GM21367 (cell line): ENCODE results near the gene RAD51B.

Experiments used
- ATAC-seq: cut with Tn5 transposase; IDR thresholded peaks from one replicate; pipeline ENCODE4 v1.9.1; 2021; ENCODE audit not compliant: unreplicated experiment

The RAD51B gene

GRCh38 chr14:68141281-68142088 is 321.9 kb downstream of the RAD51B start:
- no peak for ATAC-seq

- no peak for ATAC-seq
Observed at GRCh38 chr14:68143341-68143841, 323.8 kb downstream of the RAD51B start.

GRCh38 chr14:68144051-68144681 is 324.6 kb downstream of the RAD51B start:
- no peak for ATAC-seq

GRCh38 chr14:68145036-68145435 is 325.5 kb downstream of the RAD51B start:
- no peak for ATAC-seq

GRCh38 chr14:68145539-68145938 is 326.0 kb downstream of the RAD51B start:
- no peak for ATAC-seq

GRCh38 chr14:68146818-68147217 is 327.2 kb downstream of the RAD51B start:
- ATAC-seq = no peak

- no peak for ATAC-seq
Observed at GRCh38 chr14:68147303-68147702, 327.7 kb downstream of the RAD51B start.

- no peak for ATAC-seq
Observed at GRCh38 chr14:68148276-68148675, 328.7 kb downstream of the RAD51B start.

GRCh38 chr14:68148763-68149162 is 329.2 kb downstream of the RAD51B start:
- no peak for ATAC-seq

- ATAC-seq = no peak
Observed at GRCh38 chr14:68153275-68153674, 333.7 kb downstream of the RAD51B start.

- no peak for ATAC-seq
Observed at GRCh38 chr14:68154275-68154674, 334.7 kb downstream of the RAD51B start.

GRCh38 chr14:68157971-68158371 is 338.4 kb downstream of the RAD51B start:
- no peak for ATAC-seq

GRCh38 chr14:68158640-68159039 is 339.1 kb downstream of the RAD51B start:
- no peak for ATAC-seq

- no peak for ATAC-seq
Observed at GRCh38 chr14:68159701-68160633, 340.4 kb downstream of the RAD51B start.

- no peak for ATAC-seq
Observed at GRCh38 chr14:68160779-68161546, 341.4 kb downstream of the RAD51B start.

- no peak for ATAC-seq
Observed at GRCh38 chr14:68162887-68163286, 343.3 kb downstream of the RAD51B start.

- ATAC-seq = no peak
Observed at GRCh38 chr14:68164711-68165113, 345.1 kb downstream of the RAD51B start.

GRCh38 chr14:68165274-68165843 is 345.8 kb downstream of the RAD51B start:
- no peak for ATAC-seq

GRCh38 chr14:68166731-68167382 is 347.3 kb downstream of the RAD51B start:
- ATAC-seq = no peak
